NCI-H2107 (cell line): Measurements from ENCODE around the gene NT5C.

ENCODE experiments used
- DNase-seq: peaks from one replicate; lab custom pipeline; 2025; lab: John Stamatoyannopoulos, UW

The NT5C gene

DNA sequence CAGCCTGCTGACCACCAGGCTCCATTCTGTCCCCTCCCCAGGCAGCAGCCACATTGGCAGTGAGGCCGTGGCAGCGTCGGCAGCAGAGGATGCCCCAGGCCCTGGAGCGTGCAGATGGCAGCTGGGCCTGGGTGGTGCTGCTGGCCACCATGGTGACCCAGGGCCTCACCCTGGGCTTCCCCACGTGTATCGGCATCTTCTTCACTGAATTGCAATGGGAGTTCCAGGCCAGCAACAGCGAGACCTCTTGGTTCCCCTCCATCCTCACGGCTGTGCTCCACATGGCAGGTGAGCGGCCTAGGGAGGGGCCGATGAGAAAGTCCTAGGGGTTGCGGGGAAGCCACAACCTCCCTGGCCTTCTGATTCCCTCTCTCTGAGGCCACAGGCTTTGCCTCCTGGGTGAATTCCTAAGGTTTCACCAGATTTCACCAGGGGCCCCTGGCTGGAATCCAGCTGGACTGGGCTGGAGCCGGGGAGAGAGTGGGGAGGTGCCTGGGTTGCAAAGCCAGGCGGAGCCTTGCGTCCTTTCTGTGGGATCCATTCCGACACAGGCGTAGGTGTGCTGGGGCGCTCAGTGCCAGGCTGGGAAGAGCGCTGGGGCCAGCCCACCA is 37.9 kb downstream of the NT5C start:
- DNase-seq: no peak

DNA sequence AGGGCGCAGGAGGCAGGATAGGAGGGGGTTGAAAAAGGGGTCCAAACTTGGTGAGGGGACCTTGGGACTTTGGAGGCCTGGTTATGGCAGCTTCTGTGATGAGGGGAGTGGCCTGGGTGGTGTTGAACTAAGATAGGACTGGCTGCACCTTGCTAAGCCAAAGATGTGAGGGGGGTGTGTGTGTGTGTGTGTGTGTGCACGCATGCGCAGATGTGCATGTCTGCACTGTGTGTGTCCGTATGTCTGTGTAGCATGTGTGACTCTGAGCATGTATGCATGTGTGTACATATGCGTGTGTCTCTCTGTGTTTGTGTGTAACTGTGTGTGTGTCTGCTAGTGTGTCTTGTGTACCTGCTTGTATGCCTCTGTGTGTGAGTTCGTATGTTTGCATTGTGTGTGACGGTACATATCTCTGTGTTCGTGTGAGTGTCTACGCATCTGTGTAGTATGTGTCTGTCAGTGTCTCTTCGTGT is 39.7 kb downstream of the NT5C start:
- DNase-seq: no peak

DNA sequence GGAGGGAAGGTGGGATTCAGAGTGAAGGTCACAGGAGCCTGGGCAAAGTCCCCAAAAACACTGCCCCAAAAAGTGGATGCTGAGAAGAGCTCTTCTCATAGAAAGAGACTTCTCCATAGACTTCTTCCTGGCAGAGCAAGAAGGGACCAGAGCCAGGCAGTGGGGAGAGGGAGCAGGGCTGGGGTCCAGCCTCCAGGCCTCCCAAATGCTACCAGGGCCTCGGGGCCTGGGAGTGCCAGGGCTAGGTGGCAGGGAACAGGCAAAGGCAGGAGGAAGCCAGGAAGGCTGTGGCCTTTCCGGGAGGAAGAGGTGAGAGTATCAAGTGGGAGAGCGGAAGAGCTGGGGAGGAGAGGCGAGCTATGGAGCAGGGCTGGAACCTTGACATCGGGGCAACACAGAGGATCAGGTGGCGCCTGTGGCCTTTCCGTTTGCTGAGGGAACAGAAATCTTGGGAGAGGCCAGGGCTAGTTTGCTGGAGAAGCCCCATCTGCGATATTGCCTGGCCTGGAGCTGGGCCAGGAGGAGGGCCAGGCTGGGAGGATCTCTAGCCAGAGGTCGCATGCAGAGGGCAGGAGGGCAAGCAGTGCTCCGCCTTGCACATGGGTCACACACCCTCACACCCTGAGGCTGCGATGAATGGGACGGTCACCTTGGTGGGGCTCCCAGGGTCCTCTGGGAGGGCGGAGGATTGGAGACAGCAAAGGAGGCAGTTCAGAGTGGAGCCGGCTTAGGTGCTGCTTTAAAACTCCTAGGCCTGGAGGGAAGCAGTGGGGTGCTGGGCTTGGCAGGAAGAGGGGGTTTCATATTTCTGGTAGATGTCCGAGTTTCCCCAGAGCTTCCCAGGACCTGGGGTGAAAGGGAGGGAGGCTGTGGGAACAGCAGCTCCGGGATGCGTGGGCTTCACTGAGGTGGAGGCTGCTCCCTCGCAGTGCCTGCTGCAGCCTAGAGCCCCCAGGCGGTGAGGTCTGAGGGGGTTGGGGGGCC is 40.4 kb downstream of the NT5C start:
- DNase-seq: no peak

DNA sequence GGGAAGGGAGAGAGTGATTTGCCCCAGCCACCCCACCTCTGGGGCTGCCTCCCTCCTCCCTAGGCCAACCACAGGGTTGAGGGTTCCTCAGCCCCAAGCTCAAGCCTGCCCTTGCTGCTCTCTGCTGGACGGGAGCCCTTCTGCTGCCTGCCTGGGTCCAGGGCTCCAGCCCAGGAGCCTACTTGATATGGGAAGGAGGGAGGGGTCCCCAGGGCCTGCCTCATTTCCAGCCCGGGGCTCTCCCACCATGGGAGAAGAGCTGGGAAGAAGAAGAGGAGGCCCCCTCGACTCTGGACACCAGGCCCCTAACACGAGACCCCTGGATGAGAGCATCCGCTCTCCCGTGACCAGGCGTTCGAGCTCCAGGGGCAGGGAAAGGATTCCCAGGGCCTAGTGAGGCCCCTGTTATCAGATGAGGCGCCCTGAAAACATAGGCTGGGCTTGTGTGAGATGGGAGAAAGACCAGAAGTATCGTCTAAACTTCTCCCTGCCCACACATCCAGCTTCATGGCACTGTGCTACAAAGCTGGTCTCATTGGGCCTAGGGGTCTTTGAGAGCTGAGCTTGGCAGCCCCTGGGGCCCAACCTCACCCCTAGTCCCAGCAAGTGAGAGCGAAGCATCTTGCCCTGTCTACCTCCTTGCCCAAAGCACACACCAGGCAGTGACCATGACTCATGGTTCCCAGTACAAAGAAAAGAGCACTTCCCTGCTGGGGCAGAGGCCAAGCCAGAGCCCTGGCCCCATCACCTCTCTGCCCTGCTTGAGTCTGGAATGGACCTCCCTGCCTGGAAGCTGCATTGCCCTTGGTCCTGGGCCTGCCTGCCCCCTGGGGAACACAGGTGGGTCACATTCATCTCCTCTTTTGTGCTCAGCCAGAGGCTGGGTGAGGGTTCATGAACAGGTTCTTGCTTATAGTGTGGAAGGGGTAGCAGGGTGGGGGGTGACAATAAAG is 42.8 kb downstream of the NT5C start:
- DNase-seq: no peak

DNA sequence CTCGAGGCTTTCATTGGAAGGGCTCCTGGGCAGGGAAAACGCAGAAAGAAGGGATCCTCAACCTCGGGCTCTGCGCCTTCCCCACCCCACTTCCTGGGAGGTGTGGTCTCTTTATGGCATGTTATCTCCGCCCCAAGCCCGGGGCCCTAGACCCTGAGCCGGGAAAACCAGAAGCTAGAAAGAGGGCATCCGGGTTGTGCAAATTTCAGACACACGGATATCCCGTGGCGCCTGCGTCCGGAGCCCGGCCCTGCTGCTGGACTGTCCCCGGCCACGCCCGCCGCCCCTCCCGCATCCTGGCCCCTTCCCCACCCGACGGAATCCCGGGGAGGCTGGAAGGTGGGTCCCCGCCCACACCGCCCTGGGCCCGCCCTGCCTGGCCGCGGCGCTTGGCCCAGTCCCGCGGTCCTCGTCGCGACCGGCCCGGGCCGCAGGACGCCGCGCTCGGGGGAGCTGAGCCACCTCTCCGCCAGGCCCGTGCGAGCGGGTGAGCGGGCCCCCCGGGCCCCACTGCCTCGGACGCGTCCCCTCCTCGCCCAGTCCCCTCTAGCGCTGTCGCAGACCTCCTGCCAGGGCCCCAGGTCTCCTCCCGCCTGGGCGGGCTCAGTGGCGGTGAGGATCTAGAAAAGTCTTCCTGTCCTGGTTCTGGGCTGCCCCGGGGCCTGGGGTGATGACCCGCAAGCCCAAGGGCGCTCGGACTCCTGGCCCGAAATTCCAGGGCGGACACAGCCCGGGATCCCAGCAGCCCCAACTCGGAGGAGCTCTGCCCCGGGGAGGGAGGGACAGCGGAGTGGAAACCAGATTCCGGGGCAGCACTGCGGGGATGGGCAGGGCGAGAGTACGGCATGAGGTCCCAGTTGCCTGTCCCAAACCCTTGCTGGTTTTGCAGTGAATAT is 43.7 kb downstream of the NT5C start, which contains the start of gene SLC16A5:
Gene SLC16A5 (plus strand): TSS at position 397 of the 896 bp plus-strand sequence. CDS start 5,683 bp downstream, outside the sequence.
- no peak for DNase-seq

DNA sequence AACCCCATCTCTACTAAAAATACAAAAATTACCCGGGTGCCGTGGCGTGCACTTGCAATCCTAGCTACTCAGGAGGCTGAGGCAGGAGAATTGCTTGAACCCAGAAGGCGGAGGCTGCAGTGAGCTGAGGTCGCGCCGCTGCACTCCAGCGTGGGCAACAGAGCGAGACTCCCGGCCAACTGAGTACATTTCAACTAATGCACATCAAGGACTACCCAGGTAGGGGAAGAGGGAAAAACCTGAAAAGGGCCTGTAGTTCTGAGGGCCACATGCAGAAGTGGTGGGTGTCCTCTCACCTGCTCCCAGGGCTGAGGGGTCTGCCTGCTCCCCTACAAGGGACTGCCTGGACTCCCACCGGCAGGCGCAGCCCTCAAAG is 44.4 kb downstream of the NT5C start:
- no peak for DNase-seq

DNA sequence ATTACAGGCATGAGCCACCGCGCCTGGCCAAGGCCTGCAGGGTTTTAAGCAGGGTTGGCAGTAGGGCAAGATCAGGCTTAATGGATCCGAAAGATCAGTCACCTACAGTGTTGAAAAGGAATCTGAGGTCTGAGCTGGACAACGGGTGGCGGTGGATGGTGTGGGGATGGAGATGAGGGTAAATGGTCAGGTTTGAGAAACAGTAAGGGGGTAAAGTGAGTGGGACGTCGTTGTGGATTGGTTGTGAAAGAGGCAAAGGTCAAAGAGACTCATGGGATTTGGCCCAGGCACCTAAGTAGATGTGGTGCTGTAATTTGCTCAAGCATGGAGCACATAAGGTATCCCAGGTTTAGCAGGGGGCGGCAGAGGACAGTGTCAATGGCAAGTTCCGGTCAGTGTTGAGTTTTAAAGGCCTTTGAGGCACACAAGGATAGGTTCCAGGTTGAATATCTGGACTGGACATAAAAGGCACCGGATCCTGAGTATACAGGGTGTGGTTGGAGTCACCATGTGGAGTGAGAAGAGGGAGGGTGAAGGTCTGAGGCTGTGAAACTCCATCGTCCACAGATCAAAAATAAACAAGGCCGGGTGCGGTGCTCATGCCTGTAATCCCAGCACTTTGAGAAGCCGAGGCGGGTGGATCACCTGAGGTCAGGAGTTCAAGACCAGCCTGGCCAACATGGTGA is 44.9 kb downstream of the NT5C start:
- DNase-seq: no peak

DNA sequence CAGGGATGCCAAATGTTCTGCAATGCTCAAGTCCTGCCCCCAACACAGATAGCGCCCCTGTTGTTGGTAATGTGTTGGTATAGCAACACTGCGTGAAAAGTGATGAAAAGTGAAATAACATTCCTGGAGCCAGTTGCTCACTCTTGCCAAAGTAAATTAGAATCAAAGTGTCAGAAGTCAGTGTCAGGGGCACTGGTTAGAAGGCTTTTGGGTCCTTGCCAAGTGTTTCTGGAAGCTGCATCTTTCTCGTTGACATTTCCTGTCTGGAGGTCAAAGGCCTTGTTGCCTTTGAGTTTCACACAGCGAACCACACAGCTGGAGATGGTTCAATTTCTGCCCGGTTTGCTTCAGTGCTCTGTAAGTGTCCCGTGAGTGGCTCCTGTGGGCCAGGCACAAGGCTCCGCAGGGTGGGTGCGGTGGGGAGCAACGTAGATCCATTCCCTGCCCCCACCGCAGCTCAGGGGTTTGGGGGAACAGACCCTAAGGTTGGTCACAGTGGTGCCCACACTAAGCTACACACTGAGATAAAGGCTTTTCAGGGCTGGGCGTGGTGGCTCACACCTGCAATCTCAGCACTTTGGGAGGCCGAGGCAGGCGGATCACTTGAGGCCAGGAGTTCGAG is 47.4 kb downstream of the NT5C start:
- DNase-seq: no peak

DNA sequence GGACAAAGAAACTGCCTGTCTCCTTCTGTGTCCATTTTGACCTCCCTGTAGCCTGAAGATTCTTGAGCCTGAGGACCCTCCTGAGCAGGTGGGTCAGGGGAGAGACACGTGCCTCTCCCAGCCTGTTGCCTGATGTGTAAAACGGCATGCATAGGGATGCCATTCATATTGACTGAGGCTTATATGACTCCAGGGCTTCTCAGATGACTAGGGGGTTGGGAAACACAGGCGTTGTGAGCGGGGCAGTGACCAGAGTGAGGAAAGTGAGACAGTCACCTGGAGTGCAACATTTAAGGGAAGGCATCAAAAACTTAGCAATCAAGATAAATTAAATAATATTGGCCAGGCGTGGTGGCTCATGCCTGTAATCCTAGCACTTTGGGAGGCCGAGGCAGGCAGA is 48.9 kb downstream of the NT5C start:
- DNase-seq: no peak

DNA sequence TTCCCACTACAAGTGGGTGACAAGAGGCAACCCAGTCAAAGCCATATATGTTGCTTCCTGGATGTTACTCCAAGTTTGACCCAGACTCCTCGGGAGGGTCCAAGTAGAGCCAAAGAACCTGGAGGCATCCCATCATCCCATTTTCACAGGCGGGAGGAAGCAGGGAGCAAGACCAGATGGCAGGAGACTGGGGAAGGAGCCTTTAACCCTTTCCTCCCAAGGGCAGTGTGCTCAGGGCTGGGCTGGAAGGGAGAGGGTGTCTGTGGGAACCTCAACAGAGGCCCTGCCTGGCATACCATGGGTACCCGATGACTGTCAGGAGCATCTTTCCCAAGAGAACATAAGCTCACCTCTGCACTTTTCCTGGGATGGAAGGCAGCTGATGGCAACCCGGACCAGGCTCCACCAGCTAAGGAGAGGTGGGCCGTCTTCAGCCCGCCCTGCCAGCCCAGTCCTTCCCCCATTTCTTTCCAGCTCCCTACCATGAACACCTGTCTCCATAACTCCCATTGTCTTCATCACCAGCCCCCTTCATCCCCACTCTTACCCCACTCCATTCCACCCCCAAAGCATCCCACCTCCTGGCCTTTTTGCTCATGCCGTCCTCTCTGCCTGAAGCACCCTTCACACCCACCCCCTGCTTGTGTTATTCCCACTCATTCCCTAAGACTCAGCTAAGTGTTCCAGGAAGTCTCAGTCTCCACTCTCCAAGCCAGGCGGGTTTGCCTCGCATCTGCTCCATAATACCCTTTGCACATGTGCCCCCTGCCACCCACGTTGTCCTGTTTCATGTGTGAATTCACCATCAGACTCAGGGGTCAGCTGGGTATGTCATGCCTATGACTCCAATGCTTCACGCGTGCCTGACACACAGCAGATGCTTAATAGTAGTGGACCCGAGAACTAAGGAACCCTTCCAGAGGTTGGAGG is 49.7 kb downstream of the NT5C start:
- no peak for DNase-seq
